ENCODE measurements around the gene RNU1-2.
"Not testable (repeated sequence)": the region's sequence is repeated elsewhere in the genome, so short reads cannot be mapped to it uniquely, and the experiment has no call there.

RNU1-2 gene

GRCh38 chr1:16927256-16927655, 31.5 kb downstream of the RNU1-2 start:
- no peak for DNase-seq

- DNase-seq: no peak
Measured at GRCh38 chr1:16927711-16928485, 32.1 kb downstream of the RNU1-2 start.

DNA sequence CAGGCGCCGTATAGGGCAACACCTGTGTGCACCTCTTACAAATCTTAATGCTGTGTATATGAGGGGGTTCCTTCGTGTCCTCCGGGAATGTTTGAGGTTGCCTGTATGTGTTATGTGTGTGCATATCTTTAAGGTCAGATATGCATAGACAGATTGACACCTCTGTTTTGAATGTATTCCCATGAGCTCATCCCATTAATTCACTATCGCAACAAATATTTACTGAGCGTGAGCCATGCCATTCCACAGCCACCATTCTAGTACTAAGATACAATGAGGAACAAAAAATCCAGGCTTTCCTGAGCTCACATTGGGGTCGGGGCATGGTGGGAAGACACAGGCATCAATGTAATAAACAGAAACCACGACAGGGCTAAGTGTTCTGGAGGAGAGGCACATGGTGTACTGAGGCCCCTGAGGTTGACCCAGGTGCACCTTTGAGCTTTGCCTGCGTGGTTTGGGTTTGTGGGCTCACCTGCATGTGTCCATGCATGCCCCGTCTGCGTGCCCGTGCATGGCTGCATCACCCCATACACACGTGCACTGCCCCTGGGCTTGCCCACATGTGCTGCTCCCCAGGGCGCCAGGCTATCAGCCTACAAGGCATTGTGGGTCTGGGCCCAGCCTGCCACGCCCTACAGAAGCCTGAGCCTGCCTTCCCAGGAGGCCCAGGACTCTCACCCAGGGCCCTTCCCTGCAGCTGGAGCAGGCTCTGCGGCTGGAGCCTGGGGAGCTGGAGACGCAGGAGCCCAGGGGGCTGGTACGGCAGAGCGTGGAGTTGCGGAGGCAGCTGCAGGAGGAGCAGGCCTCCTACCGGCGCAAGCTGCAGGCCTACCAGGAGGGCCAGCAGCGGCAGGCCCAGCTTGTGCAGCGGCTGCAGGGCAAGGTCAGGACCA, 33.6 kb downstream of the RNU1-2 start:
- not testable (repeated sequence) for DNase-seq

- not testable (repeated sequence) for DNase-seq
Measured at GRCh38 chr1:16931206-16931934, 35.6 kb downstream of the RNU1-2 start.

DNA sequence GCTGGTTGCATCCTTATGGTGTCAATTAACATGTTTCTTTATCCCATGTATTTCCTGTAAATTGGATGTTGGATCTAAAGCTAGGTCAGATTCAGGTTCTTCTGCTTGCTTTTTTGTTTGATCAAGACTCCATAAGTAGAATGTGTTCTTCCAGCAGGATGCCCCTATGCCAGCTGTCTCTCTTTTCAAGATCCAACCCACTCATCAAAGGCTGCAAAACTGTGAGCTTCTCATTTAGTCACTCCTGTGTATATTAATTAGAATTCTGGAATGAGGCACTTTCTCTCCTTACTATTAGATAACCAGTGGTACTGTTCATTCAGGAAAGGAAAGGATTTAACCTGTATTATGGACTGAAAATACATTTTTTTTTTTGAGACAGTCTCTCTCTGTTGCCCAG, 38.2 kb downstream of the RNU1-2 start:
- DNase-seq: not testable (repeated sequence)

DNA sequence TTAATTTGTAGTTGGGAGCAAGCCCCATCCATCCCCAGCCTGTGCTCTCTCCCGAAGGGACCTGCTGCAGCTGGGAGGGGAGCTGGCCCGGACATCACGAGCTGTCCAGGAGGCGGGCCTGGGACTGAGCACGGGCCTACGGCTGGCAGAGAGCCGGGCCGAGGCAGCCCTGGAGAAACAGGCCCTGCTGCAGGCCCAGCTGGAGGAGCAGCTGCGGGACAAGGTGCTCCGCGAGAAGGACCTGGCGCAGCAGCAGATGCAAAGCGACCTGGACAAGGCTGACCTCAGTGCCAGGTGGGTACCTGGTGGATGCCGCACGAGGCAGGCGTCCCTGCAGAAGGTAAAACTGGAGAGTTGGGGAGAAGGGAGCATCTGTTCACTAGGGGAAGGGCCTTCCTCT, 40.8 kb downstream of the RNU1-2 start:
- DNase-seq: not testable (repeated sequence)

- DNase-seq: no peak
Measured at GRCh38 chr1:16938351-16939321, 42.9 kb downstream of the RNU1-2 start.

DNA sequence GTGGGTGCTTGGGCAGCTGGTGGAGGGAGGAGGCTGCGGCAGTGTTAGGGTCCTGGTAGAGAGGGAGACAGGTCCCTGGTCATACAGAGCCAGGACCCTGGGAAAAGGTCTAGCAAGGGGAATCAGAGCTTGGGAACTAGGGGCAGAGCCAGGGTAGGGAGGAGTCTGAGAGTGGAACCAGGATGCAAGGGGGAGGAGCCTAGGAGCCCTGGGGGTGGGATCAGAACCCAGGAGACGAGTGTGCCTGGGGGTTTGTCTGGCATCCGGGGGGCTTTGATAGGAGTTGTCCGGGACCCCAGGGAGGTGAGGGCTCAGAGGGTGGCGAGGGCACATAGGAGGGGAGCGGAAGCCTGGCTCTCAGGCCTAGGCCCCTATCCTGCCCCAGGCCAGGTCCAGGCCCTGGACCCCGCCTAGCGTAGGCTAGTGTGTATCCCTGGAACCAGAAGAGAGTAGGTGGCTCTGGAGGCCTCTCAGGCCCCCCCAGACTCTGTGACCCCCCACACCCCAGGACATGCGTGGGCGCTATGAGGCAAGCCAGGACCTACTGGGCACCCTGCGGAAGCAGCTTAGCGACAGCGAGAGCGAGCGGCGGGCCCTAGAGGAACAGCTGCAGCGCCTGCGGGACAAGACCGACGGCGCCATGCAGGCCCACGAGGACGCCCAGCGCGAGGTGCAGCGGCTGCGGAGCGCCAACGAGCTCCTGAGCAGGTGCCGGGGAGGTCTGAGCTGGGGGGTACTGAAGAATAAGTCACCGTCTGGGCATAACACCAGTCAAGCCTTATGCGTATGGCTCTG, 43.8 kb downstream of the RNU1-2 start:
- DNase-seq: not testable (repeated sequence)

DNA sequence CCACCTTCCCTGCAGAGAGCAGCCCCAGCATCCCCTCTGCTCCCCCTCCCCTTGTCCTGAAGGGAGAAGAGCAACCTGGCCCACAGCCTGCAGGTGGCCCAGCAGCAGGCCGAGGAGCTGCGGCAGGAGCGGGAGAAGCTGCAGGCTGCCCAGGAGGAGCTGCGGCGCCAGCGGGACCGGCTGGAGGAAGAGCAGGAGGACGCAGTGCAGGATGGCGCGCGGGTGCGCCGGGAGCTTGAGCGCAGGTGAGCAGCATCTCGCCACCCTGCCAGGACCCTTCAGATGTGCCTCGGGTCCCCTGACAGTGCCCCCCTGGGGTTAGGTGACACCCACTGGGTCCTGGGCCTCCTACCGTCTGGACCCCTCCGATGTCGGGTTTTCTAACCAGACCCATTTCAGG, 48.3 kb downstream of the RNU1-2 start:
- no peak for DNase-seq

DNA sequence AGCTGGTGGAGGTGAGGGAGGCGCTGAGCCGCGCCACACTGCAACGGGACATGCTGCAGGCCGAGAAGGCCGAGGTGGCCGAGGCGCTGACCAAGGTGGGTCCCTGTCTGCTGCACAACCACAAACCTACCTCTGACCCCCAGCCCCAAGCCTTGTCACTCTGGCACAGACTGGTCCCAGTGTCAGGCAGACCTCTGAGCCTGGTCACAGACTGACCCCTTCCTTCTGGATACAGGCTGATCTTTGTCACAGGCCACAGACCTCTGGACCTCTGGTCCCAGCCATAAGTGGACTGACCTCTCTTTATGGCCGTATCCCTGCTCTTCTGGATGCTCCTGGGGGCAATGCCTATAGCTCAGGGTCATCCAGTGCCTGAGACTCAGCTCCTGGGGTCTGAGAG, 49.7 kb downstream of the RNU1-2 start:
- not testable (repeated sequence) for DNase-seq
